HAP-1 (cell line): Measurements from ENCODE around the gene GARNL3.

ENCODE experiments used
- DNase-seq, 2 experiments: peaks; one replicate each; pipeline ENCODE4 v3.0.0-alpha.2; 2016 to 2020; ENCODE audit warnings: low spot score in 2 of 2
- H3K27me3 ChIP-seq: fragments of 250-450 bp; sonication (Bioruptor Pico); 2 replicates; pipeline ENCODE4 v1.5.1; 2020; ENCODE audit warnings: low read depth, mild to moderate bottlenecking, moderate library complexity
- H3K36me3 ChIP-seq: fragments of 250-450 bp; sonication (Bioruptor Pico); replicated peaks from 2 replicates; pipeline ENCODE4 v1.5.1; 2020; ENCODE audit warnings: mild to moderate bottlenecking
- H3K4me1 ChIP-seq: fragments of 250-450 bp; sonication (Bioruptor Pico); 2 replicates; pipeline ENCODE4 v1.5.1; 2020; ENCODE audit warnings: mild to moderate bottlenecking
- H3K4me3 ChIP-seq: fragments of 250-450 bp; sonication (Bioruptor Pico); 2 replicates; pipeline ENCODE4 v1.5.1; 2020; ENCODE audit warnings: mild to moderate bottlenecking, moderate library complexity
- H3K9me3 ChIP-seq: fragments of 250-450 bp; sonication (Bioruptor Pico); 2 replicates; pipeline ENCODE4 v1.5.1; 2020; ENCODE audit warnings: mild to moderate bottlenecking, moderate library complexity
- in situ Hi-C: fragments of 300-500 bp; cut with MboI; formaldehyde crosslinking; loops from 3 replicates; pipeline ENCODE4 v1.14.3; 2020; ENCODE audit warnings: low sequenced_read_pairs, inconsistent platforms, mixed read lengths

Gene GARNL3

GRCh38 chr9:127388037-127388855, 123.7 kb downstream of the GARNL3 start:
- in situ Hi-C loops = no loop called here
- no peaks in the 10 kb centered on the region for H3K36me3 ChIP-seq

GRCh38 chr9:127388856-127389238, 124.3 kb downstream of the GARNL3 start:
- in situ Hi-C loops = no loop called here
- Histone ChIP-seq H3K9me3 (no peaks in the 10 kb centered on the region), H3K4me3 (no peak overlapping the region), H3K4me1 (peaks cover 15% of the 10 kb centered on the region), H3K27me3 (no peaks in the 10 kb centered on the region), H3K36me3 (no peaks in the 10 kb centered on the region)
- peak in 1 of 2 experiments; percentile 41 for DNase-seq

More at GRCh38 chr9:127388037-127388855, 123.7 kb downstream of the GARNL3 start:
- Histone ChIP-seq H3K4me1 (peaks cover 15% of the 10 kb centered on the region), H3K9me3 (no peaks in the 10 kb centered on the region), H3K27me3 (no peaks in the 10 kb centered on the region), H3K4me3 (no peak overlapping the region)
- peak; percentile 79 to 90 for DNase-seq

- in situ Hi-C loops = loop anchor here (10.0 kb wide), 1 partner anchor 175 kb away; no protein-coding TSS in a partner anchor
- Histone ChIP-seq H3K4me1 (peaks cover 15% of the 10 kb centered on the region), H3K27me3 (no peaks in the 10 kb centered on the region), H3K9me3 (no peaks in the 10 kb centered on the region), H3K4me3 (no peak overlapping the region), H3K36me3 (no peaks in the 10 kb centered on the region)
- DNase-seq = no peak
Observed at GRCh38 chr9:127389381-127390247, 125.0 kb downstream of the GARNL3 start.

GRCh38 chr9:127390248-127390545, 125.6 kb downstream of the GARNL3 start:
- no peak for DNase-seq
- Histone ChIP-seq H3K9me3 (no peaks in the 10 kb centered on the region), H3K36me3 (no peaks in the 10 kb centered on the region), H3K27me3 (no peaks in the 10 kb centered on the region), H3K4me1 (peaks cover 15% of the 10 kb centered on the region), H3K4me3 (no peak overlapping the region)
- in situ Hi-C loops = loop anchor here (10.0 kb wide), 1 partner anchor 175 kb away; no protein-coding TSS in a partner anchor

GRCh38 chr9:127390563-127390962, 126.0 kb downstream of the GARNL3 start:
- Histone ChIP-seq H3K36me3 (no peaks in the 10 kb centered on the region), H3K27me3 (no peaks in the 10 kb centered on the region), H3K4me3 (no peak overlapping the region), H3K9me3 (no peaks in the 10 kb centered on the region), H3K4me1 (peaks cover 15% of the 10 kb centered on the region)
- DNase-seq = no peak
- in situ Hi-C loops = loop anchor here (10.0 kb wide), 1 partner anchor 176 kb away; no protein-coding TSS in a partner anchor

GRCh38 chr9:127392166-127392565, 127.6 kb downstream of the GARNL3 start:
- Histone ChIP-seq H3K9me3 (no peaks in the 10 kb centered on the region), H3K4me1 (peaks cover 15% of the 10 kb centered on the region), H3K36me3 (no peaks in the 10 kb centered on the region), H3K27me3 (no peaks in the 10 kb centered on the region), H3K4me3 (no peak overlapping the region)
- in situ Hi-C loops = loop anchor here (10.0 kb wide), 1 partner anchor 177 kb away; no protein-coding TSS in a partner anchor
- no peak for DNase-seq

- Histone ChIP-seq H3K36me3 (no peaks in the 10 kb centered on the region), H3K4me3 (no peak overlapping the region), H3K27me3 (no peaks in the 10 kb centered on the region), H3K4me1 (peaks cover 12% of the 10 kb centered on the region), H3K9me3 (no peaks in the 10 kb centered on the region)
- in situ Hi-C loops = loop anchor here (10.0 kb wide), 1 partner anchor 178 kb away; no protein-coding TSS in a partner anchor
- no peak for DNase-seq
Observed at GRCh38 chr9:127392976-127393375, 128.4 kb downstream of the GARNL3 start.

- no peaks in the 10 kb centered on the region for H3K9me3 ChIP-seq
- H3K4me1 ChIP-seq = peaks cover 8% of the 10 kb centered on the region
- in situ Hi-C loops = loop anchor here (10.0 kb wide), 1 partner anchor 179 kb away; no protein-coding TSS in a partner anchor
- H3K27me3 ChIP-seq = no peaks in the 10 kb centered on the region
- H3K4me3 ChIP-seq = no peak overlapping the region
- no peak for DNase-seq
- no peaks in the 10 kb centered on the region for H3K36me3 ChIP-seq
Observed at GRCh38 chr9:127393645-127394044, 129.1 kb downstream of the GARNL3 start.

GRCh38 chr9:127395497-127396252, 131.1 kb downstream of the GARNL3 start:
- Histone ChIP-seq H3K27me3 (no peaks in the 10 kb centered on the region), H3K4me3 (no peak overlapping the region; the same call in 1 of the 2 replicates), H3K4me1 (no peaks in the 10 kb centered on the region; the same call in none of the 2 replicates), H3K9me3 (no peaks in the 10 kb centered on the region), H3K36me3 (peaks cover 4% of the 10 kb centered on the region; the same call in 1 of the 2 replicates)
- no peak for DNase-seq
- in situ Hi-C loops = loop anchor here (10.0 kb wide), 1 partner anchor 181 kb away; no protein-coding TSS in a partner anchor

GRCh38 chr9:127396253-127396807, 131.8 kb downstream of the GARNL3 start:
- peaks cover 10% of the 10 kb centered on the region; the same call in 1 of the 2 replicates for H3K36me3 ChIP-seq
- no peaks in the 10 kb centered on the region; the same call in none of the 2 replicates for H3K4me1 ChIP-seq
- H3K27me3 ChIP-seq = no peaks in the 10 kb centered on the region
- H3K9me3 ChIP-seq = no peaks in the 10 kb centered on the region
- in situ Hi-C loops = loop anchor here (10.0 kb wide), 1 partner anchor 182 kb away; no protein-coding TSS in a partner anchor
- H3K4me3 ChIP-seq = peak overlapping the region; percentile 35
- no peak for DNase-seq

GRCh38 chr9:127396808-127397645, 132.5 kb downstream of the GARNL3 start, which contains the start of gene SLC2A8:
SLC2A8 (plus strand) TSS chr9:127397169; CDS start chr9:127397231, 62 bp downstream.
- H3K36me3 ChIP-seq = peaks cover 14% of the 10 kb centered on the region; the same call in 1 of the 2 replicates
- in situ Hi-C loops = loop anchor here (10.0 kb wide), 1 partner anchor 182 kb away; no protein-coding TSS in a partner anchor
- peak within 1 kb of the TSS; percentile 53 for H3K4me3 ChIP-seq
- no peaks in the 10 kb centered on the region for H3K9me3 ChIP-seq
- peak; percentile 99 for DNase-seq
- H3K27me3 ChIP-seq = no peaks in the 10 kb centered on the region
- no peaks in the 10 kb centered on the region; the same call in none of the 2 replicates for H3K4me1 ChIP-seq
